Endodermal cell (in vitro differentiated cells): ENCODE results near the gene DDX41. TPM values are rescaled to one million over a fixed set of nuclear protein-coding genes. Genes with fewer than 3 reads are reported as not detected.

Experiments used
- DNase-seq: peaks from one replicate; pipeline ENCODE4 v3.0.0-alpha.2; 2017
- H3K27ac ChIP-seq: 2 replicates; pipeline ENCODE4 v1.5.1; 2013; ENCODE audit warnings: mild to moderate bottlenecking, low read depth, low read length, moderate library complexity
- H3K27me3 ChIP-seq: 2 replicates; pipeline ENCODE4 v1.6.1; 2013; ENCODE audit warnings: mild to moderate bottlenecking, low read length, moderate library complexity; ENCODE audit not compliant: insufficient read depth, control insufficient read depth, poor library complexity, severe bottlenecking
- H3K36me3 ChIP-seq: 2 replicates; pipeline ENCODE4 v1.7.0; 2013; ENCODE audit warnings: mild to moderate bottlenecking, low read length, moderate library complexity; ENCODE audit not compliant: control insufficient read depth, insufficient read depth
- H3K4me1 ChIP-seq: one replicate; pipeline ENCODE4 v1.7.0; 2013; ENCODE audit warnings: low read length; ENCODE audit not compliant: control insufficient read depth, insufficient read depth
- H3K4me3 ChIP-seq: 2 replicates; pipeline ENCODE4 v1.5.1; 2013; ENCODE audit warnings: mild to moderate bottlenecking, low read length, moderate library complexity
- H3K9ac ChIP-seq: 2 replicates; pipeline ENCODE4 v1.6.1; 2013; ENCODE audit warnings: mild to moderate bottlenecking, low read length, moderate library complexity; ENCODE audit not compliant: poor library complexity, severe bottlenecking; ENCODE audit errors: extremely low read depth
- H3K9me3 ChIP-seq: 2 replicates; pipeline ENCODE4 v1.6.1; 2013; ENCODE audit warnings: mild to moderate bottlenecking, low read length, moderate library complexity; ENCODE audit not compliant: control insufficient read depth
- H3K27ac Mint-ChIP-seq: 2 replicates; pipeline ENCODE4 v1.8.0; 2020; ENCODE audit warnings: mixed read lengths
- H3K27me3 Mint-ChIP-seq: 2 replicates; pipeline ENCODE4 v1.8.0; 2021; ENCODE audit warnings: mild to moderate bottlenecking, mixed read lengths; ENCODE audit not compliant: insufficient read depth
- H3K36me3 Mint-ChIP-seq: 2 replicates; pipeline ENCODE4 v1.8.0; 2020; ENCODE audit warnings: low read depth, mixed read lengths
- H3K4me1 Mint-ChIP-seq: 2 replicates; pipeline ENCODE4 v1.8.0; 2020; ENCODE audit warnings: mixed read lengths
- H3K4me3 Mint-ChIP-seq: 2 replicates; pipeline ENCODE4 v1.8.0; 2020; ENCODE audit warnings: mild to moderate bottlenecking, moderate library complexity, mixed read lengths
- H3K9me3 Mint-ChIP-seq: 2 replicates; pipeline ENCODE4 v1.8.0; 2020; ENCODE audit warnings: mild to moderate bottlenecking, mixed read lengths
- CTCF ChIP-seq: fragments of 200-600 bp; sonication (generic); conservative IDR thresholded peaks from 2 replicates; pipeline ENCODE4 v1.5.0; 2021; ENCODE audit warnings: antibody characterized with exemption, mild to moderate bottlenecking
- WGBS, 2 experiments: methylation state at CpG; one replicate each; pipeline versions ENCODE4 v1.1.5 to v1.1.7; 2013; ENCODE audit warnings: missing lambda C conversion rate in 2 of 2, mixed read lengths in 1 of 2; ENCODE audit not compliant: insufficient coverage in 1 of 2, insufficient read length in 1 of 2; 5-methylcytosine and 5-hydroxymethylcytosine counted together
- total RNA-seq, 2 donors: library from RNA; stranded (reverse); fragmentation: NEBNext Ultra II Directional in 1 of 2; extraction: Animal tissue kit (Norgen Biotek cat#: 25700) in 1 of 2; gene quantifications; 2 replicates in 1 of 2; 3 replicates in 1 of 2; pipeline ENCODE4 v1.2.1, GENCODE V29; 2021

DDX41 gene
- total RNA-seq, 2 donors from 2014 or later, result 115 TPM

DNA sequence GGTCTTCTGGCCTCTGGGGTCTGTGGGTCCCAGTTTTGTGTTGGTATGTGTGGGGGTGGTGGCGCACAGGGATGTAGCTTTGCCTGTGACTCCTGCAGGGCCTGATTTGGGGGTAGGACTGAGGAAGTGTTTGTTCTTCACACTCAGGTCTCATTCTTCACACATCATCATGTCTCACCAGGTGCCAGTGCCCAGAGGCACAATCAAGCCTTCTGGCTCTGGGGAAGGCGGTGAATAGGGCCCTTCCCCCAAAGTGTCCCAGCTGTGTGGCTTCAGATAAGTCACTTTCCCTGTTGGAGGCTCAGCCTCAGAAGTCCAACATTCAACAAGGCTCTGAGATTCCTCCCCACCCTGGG, 48.5 kb downstream of the DDX41 start:
- no peaks in the 10 kb centered on the region for H3K27me3 ChIP-seq
- Mint-ChIP-seq H3K36me3 (peaks cover 71% of the 10 kb centered on the region), H3K4me3 (no peak overlapping the region), H3K9me3 (peaks cover 10% of the 10 kb centered on the region), H3K4me1 (peaks cover 18% of the 10 kb centered on the region), H3K27ac (peak overlapping the region; percentile 87), H3K27me3 (no peaks in the 10 kb centered on the region)
- H3K4me1 ChIP-seq, result peaks cover 24% of the 10 kb centered on the region
- peaks cover 80% of the 10 kb centered on the region for H3K36me3 ChIP-seq
- TF ChIP-seq CTCF, result no peak
- H3K9ac ChIP-seq, result no peak overlapping the region
- peaks cover 14% of the 10 kb centered on the region for H3K9me3 ChIP-seq
- DNase-seq, result no peak
- WGBS, 2 experiments, result 89% methylated on average over 2 of the region's 2 CpGs; no CpG with 5 or more reads in 1 of the 2 experiments
- H3K27ac ChIP-seq, result peak overlapping the region; percentile 85
- no peak overlapping the region for H3K4me3 ChIP-seq

- H3K36me3 ChIP-seq, result peaks cover 89% of the 10 kb centered on the region
- peaks cover 80% of the 10 kb centered on the region for H3K36me3 Mint-ChIP-seq
These were observed 49.3 kb downstream of the DDX41 start for GRCh38 chr5:177467436-177467835.

DNA sequence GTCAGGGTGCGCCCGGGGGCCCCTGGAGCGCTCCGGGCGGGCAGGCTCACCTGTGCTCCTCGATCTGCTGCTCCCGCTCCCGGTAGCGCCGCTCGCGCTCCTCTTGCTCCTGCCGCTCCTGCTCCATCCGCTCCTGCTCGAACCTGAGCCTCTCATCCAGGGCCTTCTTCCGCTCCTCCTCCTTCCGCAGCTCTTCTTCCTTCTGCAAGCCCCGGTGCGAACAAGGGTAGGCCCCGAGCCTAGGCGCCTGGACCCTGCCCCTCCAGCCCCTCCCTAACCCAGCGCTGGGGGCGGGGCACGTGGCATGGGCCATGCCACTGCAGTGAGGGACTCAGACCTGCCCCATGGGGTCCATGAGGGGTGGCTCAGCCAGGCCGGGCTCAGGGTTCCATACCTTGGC, 49.9 kb downstream of the DDX41 start:
- WGBS, 2 experiments, result 95 to 97% methylated on average over 23 to 25 of the region's 25 CpGs
- H3K27ac ChIP-seq, result no peak overlapping the region
- no peaks in the 10 kb centered on the region for H3K27me3 Mint-ChIP-seq
- peaks cover 81% of the 10 kb centered on the region for H3K36me3 Mint-ChIP-seq
- no peak overlapping the region for H3K9ac ChIP-seq
- DNase-seq, result no peak
- H3K27me3 ChIP-seq, result no peaks in the 10 kb centered on the region
- peaks cover 15% of the 10 kb centered on the region for H3K4me1 Mint-ChIP-seq
- peaks cover 89% of the 10 kb centered on the region for H3K36me3 ChIP-seq
- H3K4me3 ChIP-seq, result no peak overlapping the region
- H3K9me3 Mint-ChIP-seq, result peaks cover 10% of the 10 kb centered on the region
- no peak overlapping the region for H3K4me3 Mint-ChIP-seq
- peaks cover 20% of the 10 kb centered on the region for H3K4me1 ChIP-seq
- no peak overlapping the region for H3K27ac Mint-ChIP-seq
- H3K9me3 ChIP-seq, result peaks cover 14% of the 10 kb centered on the region
- no peak for TF ChIP-seq CTCF

More at GRCh38 chr5:177467436-177467835, 49.3 kb downstream of the DDX41 start:
- peaks cover 14% of the 10 kb centered on the region for H3K9me3 ChIP-seq
- no peak for DNase-seq
- no peak overlapping the region for H3K27ac ChIP-seq
- Mint-ChIP-seq H3K27ac (no peak overlapping the region), H3K27me3 (no peaks in the 10 kb centered on the region), H3K4me3 (no peak overlapping the region), H3K9me3 (peaks cover 10% of the 10 kb centered on the region), H3K4me1 (peaks cover 18% of the 10 kb centered on the region)
- no peak overlapping the region for H3K4me3 ChIP-seq
- no peaks in the 10 kb centered on the region for H3K27me3 ChIP-seq
- WGBS, 2 experiments, result 95 to 96% methylated on average over 13 to 31 of the region's 31 CpGs
- H3K4me1 ChIP-seq, result peaks cover 24% of the 10 kb centered on the region
- no peak overlapping the region for H3K9ac ChIP-seq
- TF ChIP-seq CTCF, result no peak
